ENCODE data around the gene ACVR1C.

- no peak for TF ChIP-seq CTCF (conservative IDR thresholded peaks at IDR 0.05)
- no peak for TF ChIP-seq ZFX (IDR thresholded peaks at IDR 0.05)
Measured at GRCh38 chr2:157611726-157612125, 16.9 kb downstream of the ACVR1C start.
